K562 (cell line): ENCODE results near the gene MARCO. TPM values are rescaled to one million over a fixed set of nuclear protein-coding genes. Genes with fewer than 3 reads are reported as not detected.
A peak's percentile ranks its signal among the peaks of the same experiment; 100 is the strongest.

Source experiments
- ATAC-seq: fragments of 200-7000 bp; cut with Tn5 transposase; 3 replicates; pipeline ENCODE4 v1.9.1; 2020; ENCODE audit warnings: moderate library complexity
- BruUV-seq: library from RNA; stranded (reverse); fragments of 400-500 nt; replicated peaks from 2 replicates; lab custom pipeline; 2021; lab: Mats Ljungman, UMichigan
- CTCF ChIA-PET: fragments of 300-600 bp; formaldehyde crosslinking; extraction: SDS; loops from one replicate; lab custom pipeline; 2021; ENCODE audit warnings: low intra/inter-chr PET ratio; lab: Yijun Ruan, JAX
- POLR2A ChIA-PET: fragments of 300-600, 350-650 bp; sonication (Branson Sonifier 250); formaldehyde crosslinking; extraction: SDS; loops from one replicate; lab custom pipeline; 2021; ENCODE audit warnings: antibody characterized with exemption, inconsistent platforms; lab: Yijun Ruan, JAX
- DNase-seq, 4 experiments: peaks; one replicate each; pipeline versions ENCODE4 v3.0.0 to v3.0.0-alpha.2; 2011 to 2018; ENCODE audit warnings: low spot score in 3 of 4, mixed read lengths in 3 of 4; ENCODE audit errors: extremely low read depth in 1 of 4
- FAIRE-seq: peaks from 2 replicates; lab custom pipeline; 2011; peaks lifted over from hg19 to GRCh38; lab: Jason Lieb, UNC
- H2AFZ ChIP-seq: 2 replicates; pipeline ENCODE4 v1.6.0; 2011; ENCODE audit warnings: low read depth, low read length, control low read depth, inconsistent platforms
- H3K27ac ChIP-seq: fragments of 200-600 bp; 3 replicates; pipeline ENCODE4 v1.8.0; 2011; ENCODE audit warnings: low read depth, mild to moderate bottlenecking, control low read depth, inconsistent platforms, low read length, moderate library complexity, mixed read lengths; ENCODE audit errors: extremely low read depth
- H3K27me3 ChIP-seq, 2 experiments: fragments of 300-600 bp in 1 of 2; 2 replicates in 1 of 2; 3 replicates in 1 of 2; pipeline versions ENCODE4 v1.6.0 to v1.8.0; 2011; ENCODE audit warnings: inconsistent platforms in 2 of 2, low read length in 2 of 2, mild to moderate bottlenecking in 1 of 2, mixed read lengths in 1 of 2, moderate library complexity in 1 of 2; ENCODE audit not compliant: control insufficient read depth in 2 of 2, insufficient read depth in 2 of 2
- H3K36me3 ChIP-seq: fragments of 300-600 bp; 3 replicates; pipeline ENCODE4 v1.8.0; 2011; ENCODE audit warnings: mild to moderate bottlenecking, low read length, inconsistent platforms; ENCODE audit not compliant: control insufficient read depth, insufficient read depth
- H3K4me1 ChIP-seq, 2 experiments: fragments of 200-600 bp in 1 of 2; replicated peaks in 1 of 2; 2 replicates in 1 of 2; 3 replicates in 1 of 2; pipeline versions ENCODE4 v1.5.1 to v1.8.0; 2011; ENCODE audit warnings: inconsistent platforms in 2 of 2, low read length in 2 of 2, mild to moderate bottlenecking in 1 of 2, mixed read lengths in 1 of 2, moderate library complexity in 1 of 2; ENCODE audit not compliant: control insufficient read depth in 2 of 2, insufficient read depth in 2 of 2
- H3K4me2 ChIP-seq: 2 replicates; pipeline ENCODE4 v1.6.1; 2011; ENCODE audit warnings: low read length, control low read depth, inconsistent platforms, mixed read lengths; ENCODE audit not compliant: insufficient read depth
- H3K4me3 ChIP-seq: fragments of 200-600 bp; sonication (generic), shearing (Covaris generic); 2 replicates; pipeline ENCODE4 v1.5.1; 2016; ENCODE audit warnings: control low read depth, inconsistent platforms
- H3K79me2 ChIP-seq: fragments of 200-600 bp; 3 replicates; pipeline ENCODE4 v1.8.0; 2011; ENCODE audit warnings: low read length, inconsistent platforms; ENCODE audit not compliant: control insufficient read depth, insufficient read depth
- H3K9ac ChIP-seq, 2 experiments: 2 replicates each; pipeline versions ENCODE4 v1.6.0 to v1.6.1; 2011; ENCODE audit warnings: low read depth in 2 of 2, low read length in 2 of 2, control low read depth in 1 of 2, inconsistent platforms in 1 of 2, mild to moderate bottlenecking in 1 of 2, mixed read lengths in 1 of 2; ENCODE audit not compliant: insufficient read depth in 1 of 2
- H3K9me1 ChIP-seq: one replicate; pipeline ENCODE4 v1.6.0; 2011; ENCODE audit warnings: inconsistent platforms, mild to moderate bottlenecking, low read length, moderate library complexity; ENCODE audit not compliant: control insufficient read depth, insufficient read depth
- H3K9me3 ChIP-seq: replicated peaks from 2 replicates; pipeline ENCODE4 v1.5.1; 2011; ENCODE audit warnings: low read depth, low read length, inconsistent platforms; ENCODE audit not compliant: control insufficient read depth, insufficient read depth
- H4K20me1 ChIP-seq: replicated peaks from 2 replicates; pipeline ENCODE4 v1.6.1; 2011; ENCODE audit warnings: low read length, inconsistent platforms, mixed read lengths; ENCODE audit not compliant: control insufficient read depth, insufficient read depth
- DNMT1 ChIP-seq: fragments of 450-650 bp; IDR thresholded peaks from 2 replicates; pipeline ENCODE4 v1.6.1; 2016; ENCODE audit warnings: antibody characterized with exemption, mild to moderate bottlenecking
- E2F6 ChIP-seq, 2 experiments: IDR thresholded peaks; 2 replicates each; pipeline ENCODE4 v1.6.1; 2011; ENCODE audit warnings: borderline replicate concordance in 1 of 2, control low read depth in 1 of 2, low read depth in 1 of 2, low read length in 1 of 2, mild to moderate bottlenecking in 1 of 2, mixed read lengths in 1 of 2, moderate library complexity in 1 of 2; ENCODE audit not compliant: insufficient read depth in 1 of 2, insufficient read length in 1 of 2, poor library complexity in 1 of 2, severe bottlenecking in 1 of 2; ENCODE audit errors: extremely low read depth in 1 of 2
- ESRRA ChIP-seq: fragments of 450-650 bp; IDR thresholded peaks from 2 replicates; pipeline ENCODE4 v1.6.1; 2014; ENCODE audit warnings: low read depth, mild to moderate bottlenecking, moderate library complexity, borderline replicate concordance
- HNRNPH1 ChIP-seq: fragments of 200-400 bp; formaldehyde crosslinking; optimal IDR thresholded peaks from 2 replicates; pipeline ENCODE3; 2017; ENCODE audit warnings: low read depth, mild to moderate bottlenecking, low read length, moderate library complexity
- MEIS2 ChIP-seq: fragments of 450-650 bp; IDR thresholded peaks from 2 replicates; pipeline ENCODE4 v1.6.1; 2014; ENCODE audit warnings: mild to moderate bottlenecking; ENCODE audit not compliant: partially characterized antibody
- PBX2 ChIP-seq, 2 experiments: IDR thresholded peaks in 1 of 2; conservative IDR thresholded peaks in 1 of 2; 2 replicates each; pipeline ENCODE4 v1.6.1; 2016; ENCODE audit warnings: low read depth in 2 of 2, mild to moderate bottlenecking in 1 of 2, missing compliant biosample characterization in 1 of 2, missing genetic modification characterization in 1 of 2, moderate library complexity in 1 of 2
- SNAPC5 ChIP-seq: fragments of 250-450 bp; sonication (Bioruptor Pico); IDR thresholded peaks from 2 replicates; pipeline ENCODE4 v1.8.0; 2021; ENCODE audit warnings: moderate library complexity, mild to moderate bottlenecking, inconsistent platforms
- TAF9B ChIP-seq: fragments of 450-650 bp; IDR thresholded peaks from 2 replicates; pipeline ENCODE4 v1.6.1; 2018; ENCODE audit warnings: mild to moderate bottlenecking; ENCODE audit not compliant: partially characterized antibody
- ZNF699 ChIP-seq: fragments of 250-450 bp; sonication (Bioruptor Pico); IDR thresholded peaks from 2 replicates; pipeline ENCODE4 v1.8.0; 2021; ENCODE audit warnings: mild to moderate bottlenecking, moderate library complexity; ENCODE audit not compliant: insufficient replicate concordance
- WGBS: fragments of 100-300 bp; shearing (Covaris generic); methylation state at CpG from one replicate; pipeline ENCODE4 v1.1.6; 2016; ENCODE audit warnings: low coverage, mixed read lengths; ENCODE audit not compliant: insufficient coverage; ENCODE audit errors: missing lambda C conversion rate; 5-methylcytosine and 5-hydroxymethylcytosine counted together
- in situ Hi-C: fragments of 300-500 bp; cut with MboI; formaldehyde crosslinking; loops from 4 replicates; pipeline ENCODE4 v1.15.0; 2018; ENCODE audit warnings: inconsistent platforms, mixed read lengths
- intact Hi-C: fragments of 100-400 bp; cut with micrococcal nuclease; formaldehyde crosslinking; loops from 2 replicates; pipeline ENCODE4 v1.14.2; 2022
- polyA plus RNA-seq, 8 experiments: library from polyadenylated mRNA; depleted of rRNA in 4 of 8; stranded (reverse) in 5 of 8; unstranded in 3 of 8; fragments of >200 nt; fragmentation: Nextera tagmentation in 2 of 8; fragmentation: Illumina TruSeq in 1 of 8; extraction: Ambion mirVana in 2 of 8; extraction: Trizol in 1 of 8; gene quantifications; 2 replicates each; pipeline versions ENCODE4 v1.2.1 to v1.2.3, GENCODE V29; 2011 to 2014; ENCODE audit warnings: inconsistent platforms in 1 of 8, missing spikeins in 1 of 8
- total RNA-seq, 7 experiments: library from RNA; depleted of rRNA in 6 of 7; stranded (reverse); fragments of >200 nt in 6 of 7; fragmentation: Illumina TruSeq in 2 of 7; extraction: Trizol in 2 of 7; gene quantifications; 2 replicates each; pipeline versions ENCODE4 v1.2.1 to v1.2.3, GENCODE V29; 2011 to 2021; ENCODE audit warnings: low replicate concordance in 1 of 7

Gene MARCO
- total and polyA plus RNA-seq, 9 of the 15 experiments (the other 6 are each of a cell fraction or from before 2014, with no cell fraction given): 0.31 TPM; not detected in 8

- no peaks in the 10 kb centered on the region for H3K9me3 ChIP-seq
- ChIA-PET CTCF (no interaction called here), POLR2A (interaction anchor here (0.6 to 1.1 kb wide), 2 partner anchors 8 to 366 kb away, joined by 3 read pairs; no protein-coding TSS in a partner anchor)
- no peak overlapping the region for H3K4me3 ChIP-seq
- no peak overlapping the region for H3K4me2 ChIP-seq
- no peaks in the 10 kb centered on the region for H3K79me2 ChIP-seq
- H2AFZ ChIP-seq: no peak overlapping the region
- TF ChIP-seq ZNF699 (CRISPR knock-in tag) (no peak), TAF9B (no peak), MEIS2 (peak; percentile 58), SNAPC5 (CRISPR knock-in tag) (no peak), ESRRA (no peak), DNMT1 (no peak), HNRNPH1 (no peak), PBX2 (CRISPR knock-in tag; IDR thresholded peaks at IDR 0.05; ENCODE audit: low read depth) (no peak), PBX2 (tag; conservative IDR thresholded peaks at IDR 0.05; ENCODE audit: low read depth) (peak; percentile 88), E2F6 (IDR thresholded peaks at IDR 0.05; ENCODE audit: borderline replicate concordance in 1 of 2, extremely low read depth in 1 of 2, insufficient read depth in 1 of 2, insufficient read length in 1 of 2, low read depth in 1 of 2, low read length in 1 of 2, poor library complexity in 1 of 2, severe bottlenecking in 1 of 2) (no peak)
- no peaks in the 10 kb centered on the region for H3K4me1 ChIP-seq
- H3K27me3 ChIP-seq: peaks cover 2 to 8% of the 10 kb centered on the region in 2 experiments; a peak in 2 of 5 replicates
- no peak for DNase-seq
- in situ Hi-C loops (no loop called here), intact Hi-C loops (no loop called here)
- no peak for FAIRE-seq
- WGBS: 3% methylated on average over 3 of the region's 3 CpGs
- no peaks in the 10 kb centered on the region for H4K20me1 ChIP-seq
- no peak for ATAC-seq
- H3K9ac ChIP-seq: no peak overlapping the region
- H3K9me1 ChIP-seq: no peaks in the 10 kb centered on the region
- BruUV-seq: no TSS peak
- H3K27ac ChIP-seq: no peak overlapping the region
- H3K36me3 ChIP-seq: no peaks in the 10 kb centered on the region
Observed at GRCh38 chr2:118913803-118914645, 28.0 kb upstream of the MARCO start.
